ENCODE measurements around the gene BCL11A. TPM values are rescaled to one million over a fixed set of nuclear protein-coding genes. Genes with fewer than 3 reads are reported as not detected.

BCL11A gene
- total RNA-seq, 1 donor from 2014 or later, result 68.1 TPM

DNA sequence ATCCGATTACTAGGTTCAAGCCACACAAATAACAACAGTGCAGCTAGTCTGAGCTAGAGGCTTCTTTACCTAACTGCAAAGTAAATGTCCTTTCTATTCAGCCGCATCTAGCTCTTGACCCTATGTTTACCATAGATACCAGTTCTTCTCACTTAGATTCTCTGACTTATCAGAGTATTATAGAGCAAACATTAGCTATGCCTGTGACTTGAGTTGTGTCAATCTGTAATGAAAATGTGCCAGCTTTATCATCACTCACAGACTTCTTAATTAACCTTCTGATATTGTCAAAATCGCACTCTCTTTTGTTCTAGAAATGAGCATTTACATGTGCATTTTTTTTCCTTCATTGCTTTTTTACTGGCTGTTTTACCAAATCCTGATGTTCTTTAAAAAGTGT is 79.9 kb downstream of the BCL11A start:
- FAIRE-seq, result no peak
- DNase-seq (ENCODE audit: low spot score in 2 of 2), result no peak

DNA sequence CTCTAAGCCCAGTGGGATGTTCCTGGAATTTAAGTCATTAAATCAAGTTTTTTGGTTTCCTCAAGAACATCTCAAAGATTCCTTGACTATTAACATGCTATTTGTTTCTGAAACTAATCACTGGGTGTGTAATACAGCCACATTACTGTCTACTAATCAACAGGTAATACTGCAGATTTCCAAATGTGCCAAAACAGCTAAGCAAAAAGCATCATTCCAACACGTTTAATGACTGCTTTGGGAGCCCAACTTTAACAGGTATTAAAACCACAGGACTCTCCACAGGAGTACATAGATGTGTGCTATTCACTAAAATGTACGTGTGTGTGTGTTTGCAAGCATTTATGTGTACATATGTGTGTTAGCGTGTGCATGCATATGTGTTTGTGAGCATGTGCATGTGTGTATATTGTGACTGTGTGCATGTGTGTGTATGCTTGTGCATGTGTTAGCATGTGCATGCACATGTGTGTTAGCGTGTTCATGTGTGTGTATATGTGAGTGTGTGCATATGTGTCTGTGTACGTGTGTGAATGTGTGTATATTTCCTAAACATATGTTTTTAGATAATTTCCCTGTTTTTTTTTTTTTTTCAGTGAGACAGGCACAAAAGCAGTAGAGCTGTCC is 80.7 kb downstream of the BCL11A start:
- FAIRE-seq, result no peak
- no peak for DNase-seq (ENCODE audit: low spot score in 2 of 2)

DNA sequence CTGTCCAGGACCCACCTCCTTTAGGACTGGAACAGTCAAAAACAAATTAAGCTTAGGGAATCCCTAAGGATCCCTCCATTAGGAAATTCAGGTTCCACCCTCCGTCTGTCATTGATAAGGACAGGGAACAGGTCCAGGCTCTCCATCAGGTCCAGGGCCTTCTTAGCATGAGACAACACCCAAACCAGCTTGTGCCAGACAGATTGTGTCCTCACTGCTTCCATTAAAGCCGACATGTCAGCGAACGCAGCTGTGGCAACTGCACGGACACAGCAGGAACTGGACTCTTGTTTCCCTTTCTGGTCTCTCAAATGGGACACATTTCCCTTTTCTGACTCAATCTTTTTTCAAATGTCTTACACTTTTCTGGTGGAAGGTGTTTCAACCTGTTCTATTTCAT is 81.4 kb downstream of the BCL11A start:
- FAIRE-seq (no peak), DNase-seq (ENCODE audit: low spot score in 2 of 2) (no peak)

DNA sequence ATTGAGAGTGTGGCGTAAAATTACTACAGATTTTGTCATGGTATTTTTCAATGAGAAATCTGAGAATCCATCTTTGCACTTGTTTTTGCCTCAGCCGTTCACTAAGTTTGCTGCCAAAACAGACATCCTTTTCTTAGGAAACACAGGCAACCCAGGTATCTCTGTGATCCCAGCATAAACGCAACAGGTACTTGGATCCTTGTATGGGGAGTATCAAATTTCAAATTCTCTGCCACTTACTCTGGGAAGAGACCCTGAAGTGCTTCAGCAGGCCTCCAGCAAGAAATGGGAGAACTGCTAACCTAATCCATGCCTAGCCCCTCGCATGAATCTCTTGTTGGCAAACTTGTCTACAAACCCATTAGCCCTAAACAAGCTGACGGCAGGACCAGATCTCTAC is 83.1 kb downstream of the BCL11A start:
- FAIRE-seq (no peak), DNase-seq (ENCODE audit: low spot score in 2 of 2) (no peak)

DNA sequence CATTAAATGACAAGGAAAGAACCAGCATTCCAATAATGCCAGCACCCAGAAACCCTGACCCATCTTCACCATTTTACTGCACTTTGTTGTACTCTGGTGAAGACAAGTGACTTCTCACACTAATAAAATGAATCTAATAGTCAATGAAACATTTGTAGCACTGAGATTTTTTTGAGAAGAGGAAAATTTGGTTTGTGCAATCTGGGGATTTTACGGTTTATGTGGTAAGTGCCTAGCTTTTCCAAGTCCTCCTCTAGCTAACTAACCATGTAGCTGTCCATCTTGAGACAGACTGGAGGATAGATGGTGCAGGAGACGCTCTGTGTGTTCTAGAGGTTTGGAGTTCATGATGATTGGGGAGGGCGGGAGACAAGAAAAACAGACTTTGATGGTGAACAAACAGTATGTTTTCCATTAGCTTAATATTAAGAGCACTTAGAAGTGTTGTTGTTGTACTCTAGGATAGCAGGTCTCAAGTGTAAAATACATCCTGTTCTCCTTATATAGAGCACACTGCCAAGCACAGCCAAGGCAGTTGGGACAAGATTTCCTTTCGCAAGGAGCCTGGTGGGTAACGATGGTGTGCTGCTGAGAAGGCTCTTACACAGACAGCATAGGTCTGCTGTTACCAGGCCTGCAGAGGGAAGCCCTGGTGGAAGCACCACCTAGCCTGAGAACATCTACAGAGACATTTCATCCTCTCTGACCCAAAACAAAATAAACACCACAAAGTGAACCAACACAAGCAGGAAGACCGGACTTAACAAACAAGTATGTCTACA is 83.7 kb downstream of the BCL11A start:
- DNase-seq (ENCODE audit: low spot score in 2 of 2), result no peak
- FAIRE-seq, result no peak

DNA sequence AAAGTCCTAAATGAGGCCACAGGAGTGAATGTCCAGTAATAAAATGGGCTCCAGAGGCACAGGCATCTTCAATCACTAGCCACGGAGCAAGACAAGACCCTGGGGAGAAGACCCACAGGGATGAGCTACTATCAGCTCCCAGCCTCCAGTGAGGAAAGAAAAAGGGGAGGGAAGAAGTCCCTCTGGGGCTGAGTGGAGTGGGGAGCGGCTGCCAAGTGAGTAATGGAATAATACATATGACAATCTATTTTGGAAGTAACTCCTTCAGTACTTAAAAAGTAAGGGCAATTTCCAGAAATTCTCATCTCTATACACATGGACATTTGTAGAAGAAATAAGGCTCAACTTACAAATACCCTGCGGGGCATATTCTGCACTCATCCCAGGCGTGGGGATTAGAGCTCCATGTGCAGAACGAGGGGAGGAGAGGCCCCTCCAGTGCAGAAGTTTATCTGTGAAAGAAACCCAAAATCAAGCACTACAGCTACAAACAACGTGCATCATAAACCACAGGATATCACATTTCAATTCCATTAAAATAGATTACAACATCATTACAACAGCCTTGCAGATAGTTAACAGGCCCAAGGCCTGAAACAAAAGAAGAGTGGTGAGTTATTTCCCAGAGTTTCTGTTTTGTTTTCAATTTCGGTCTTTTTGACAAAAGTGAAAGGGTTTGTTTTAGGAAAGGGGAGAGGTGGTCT is 84.9 kb downstream of the BCL11A start:
- FAIRE-seq (no peak), DNase-seq (ENCODE audit: low spot score in 2 of 2) (no peak)

DNA sequence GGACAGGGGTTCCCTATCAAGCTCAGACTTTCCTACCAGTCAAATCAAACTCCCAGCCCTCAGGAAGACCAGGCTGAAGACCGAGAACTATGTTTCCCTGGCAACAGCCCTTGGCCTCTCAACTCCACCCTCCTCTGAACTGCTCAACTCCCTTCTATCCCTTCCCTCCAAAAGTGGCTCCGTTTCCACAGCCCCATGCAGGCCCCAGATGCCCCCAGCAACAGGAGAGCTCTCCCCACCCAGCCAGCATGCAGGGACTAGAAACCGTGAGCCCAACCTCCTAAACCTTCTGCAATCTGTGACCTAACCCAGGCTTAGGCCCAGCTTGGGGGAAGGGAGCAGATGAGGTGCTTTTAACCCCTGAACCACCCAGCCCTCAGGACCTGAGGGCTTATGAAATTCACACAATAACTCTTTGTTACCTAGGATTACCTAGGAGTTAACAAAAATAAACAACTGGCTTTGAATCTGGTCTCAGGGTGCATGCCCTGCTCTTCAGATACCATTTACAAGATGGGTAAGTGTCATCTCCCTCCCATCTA is 87.2 kb downstream of the BCL11A start:
- DNase-seq (ENCODE audit: low spot score in 2 of 2), result no peak
- FAIRE-seq, result no peak

DNA sequence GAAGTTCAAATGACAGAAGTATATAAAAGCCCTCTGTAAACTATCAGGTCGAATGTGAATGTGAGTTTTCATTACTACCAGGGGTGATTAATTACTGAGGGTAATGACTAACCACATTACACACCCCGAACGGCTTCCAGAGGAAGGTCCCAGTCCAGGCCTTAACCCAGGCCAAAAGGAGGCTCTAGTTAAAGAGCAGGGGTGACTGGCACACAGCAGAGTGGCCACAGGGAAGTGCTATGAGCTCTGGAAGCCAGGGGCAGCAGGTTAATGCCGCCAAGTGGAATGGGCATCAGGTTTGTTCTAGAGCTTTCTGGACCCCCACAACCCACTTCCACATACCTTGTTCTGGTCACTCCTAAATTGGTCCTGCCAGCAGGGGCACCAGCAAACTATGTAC is 87.7 kb downstream of the BCL11A start:
- FAIRE-seq, result no peak

DNA sequence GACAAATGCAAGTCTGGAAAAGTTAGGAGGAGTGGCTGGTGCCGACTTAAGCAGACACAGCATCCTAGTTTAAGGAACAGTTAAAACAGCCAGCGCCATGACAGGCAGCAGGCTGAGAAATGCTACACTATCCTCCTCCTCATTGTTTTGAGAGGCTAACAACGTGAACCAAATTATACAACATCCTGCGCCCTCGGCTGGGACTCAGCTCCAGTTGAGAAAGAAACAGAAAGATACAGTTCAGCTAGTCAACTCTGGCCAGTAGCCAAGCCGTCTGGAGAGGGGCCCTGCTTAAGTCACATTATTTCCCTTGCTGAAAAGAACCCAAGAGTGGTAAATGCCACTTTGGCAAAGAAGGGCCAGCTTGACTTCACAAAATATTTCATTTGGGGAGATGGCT is 90.2 kb downstream of the BCL11A start:
- DNase-seq (ENCODE audit: low spot score in 2 of 2) (peak; percentile 17 to 34), FAIRE-seq (no peak)

More for the DNA sequence above, 87.7 kb downstream of the BCL11A start:
- DNase-seq (ENCODE audit: low spot score in 2 of 2), result no peak

DNA sequence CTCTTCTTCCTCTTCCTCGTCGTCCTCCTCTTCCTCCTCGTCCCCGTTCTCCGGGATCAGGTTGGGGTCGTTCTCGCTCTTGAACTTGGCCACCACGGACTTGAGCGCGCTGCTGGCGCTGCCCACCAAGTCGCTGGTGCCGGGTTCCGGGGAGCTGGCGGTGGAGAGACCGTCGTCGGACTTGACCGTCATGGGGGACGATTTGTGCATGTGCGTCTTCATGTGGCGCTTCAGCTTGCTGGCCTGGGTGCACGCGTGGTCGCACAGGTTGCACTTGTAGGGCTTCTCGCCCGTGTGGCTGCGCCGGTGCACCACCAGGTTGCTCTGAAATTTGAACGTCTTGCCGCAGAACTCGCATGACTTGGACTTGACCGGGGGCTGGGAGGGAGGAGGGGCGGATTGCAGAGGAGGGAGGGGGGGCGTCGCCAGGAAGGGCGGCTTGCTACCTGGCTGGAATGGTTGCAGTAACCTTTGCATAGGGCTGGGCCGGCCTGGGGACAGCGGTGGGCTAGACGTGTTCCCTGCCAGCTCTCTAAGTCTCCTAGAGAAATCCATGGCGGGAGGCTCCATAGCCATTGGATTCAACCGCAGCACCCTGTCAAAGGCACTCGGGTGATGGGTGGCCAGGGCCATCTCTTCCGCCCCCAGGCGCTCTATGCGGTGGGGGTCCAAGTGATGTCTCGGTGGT is 91.9 kb downstream of the BCL11A start:
- FAIRE-seq (no peak), DNase-seq (ENCODE audit: low spot score in 2 of 2) (no peak)

DNA sequence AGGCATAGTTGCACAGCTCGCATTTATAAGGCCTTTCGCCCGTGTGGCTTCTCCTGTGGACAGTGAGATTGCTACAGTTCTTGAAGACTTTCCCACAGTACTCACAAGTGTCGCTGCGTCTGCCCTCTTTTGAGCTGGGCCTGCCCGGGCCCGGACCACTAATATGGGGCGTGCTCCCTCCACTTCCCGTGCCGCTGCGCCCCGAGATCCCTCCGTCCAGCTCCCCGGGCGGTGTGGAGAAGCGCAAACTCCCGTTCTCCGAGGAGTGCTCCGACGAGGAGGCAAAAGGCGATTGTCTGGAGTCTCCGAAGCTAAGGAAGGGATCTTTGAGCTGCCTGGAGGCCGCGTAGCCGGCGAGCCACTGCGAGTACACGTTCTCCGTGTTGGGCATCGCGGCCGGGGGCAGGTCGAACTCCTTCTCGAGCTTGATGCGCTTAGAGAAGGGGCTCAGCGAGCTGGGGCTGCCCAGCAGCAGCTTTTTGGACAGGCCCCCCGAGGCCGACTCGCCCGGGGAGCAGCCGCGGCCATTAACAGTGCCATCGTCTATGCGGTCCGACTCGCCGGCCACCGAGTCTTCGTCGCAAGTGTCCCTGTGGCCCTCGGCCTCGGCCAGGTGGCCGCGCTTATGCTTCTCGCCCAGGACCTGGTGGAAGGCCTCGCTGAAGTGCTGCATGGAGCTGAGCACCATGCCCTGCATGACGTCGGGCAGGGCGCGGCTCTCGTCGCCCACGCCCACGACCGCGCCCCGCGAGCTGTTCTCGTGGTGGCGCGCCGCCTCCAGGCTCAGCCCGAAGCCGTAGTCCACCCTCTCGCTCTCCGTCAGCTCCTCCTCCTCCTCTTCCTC is 92.7 kb downstream of the BCL11A start:
- DNase-seq (ENCODE audit: low spot score in 2 of 2), result no peak
- no peak for FAIRE-seq

DNA sequence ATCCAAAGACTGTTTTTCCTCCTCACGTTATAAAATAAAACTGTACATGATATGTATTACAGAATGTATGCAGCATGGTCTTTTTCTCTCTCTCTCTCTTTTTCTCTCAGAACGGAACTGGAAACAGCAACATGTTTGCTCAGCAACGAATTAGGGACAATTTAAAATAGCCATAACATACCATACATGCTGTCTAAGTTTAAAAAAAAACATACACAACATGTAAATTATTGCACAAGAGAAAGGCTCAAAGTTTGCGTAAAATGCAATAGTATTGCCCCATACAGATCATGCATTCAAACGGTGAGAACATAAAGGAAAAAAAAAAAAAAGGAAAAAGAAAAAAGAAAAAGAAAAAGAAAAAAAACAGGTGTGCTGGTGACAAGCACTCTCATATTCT is 93.6 kb downstream of the BCL11A start:
- no peak for DNase-seq (ENCODE audit: low spot score in 2 of 2)

DNA sequence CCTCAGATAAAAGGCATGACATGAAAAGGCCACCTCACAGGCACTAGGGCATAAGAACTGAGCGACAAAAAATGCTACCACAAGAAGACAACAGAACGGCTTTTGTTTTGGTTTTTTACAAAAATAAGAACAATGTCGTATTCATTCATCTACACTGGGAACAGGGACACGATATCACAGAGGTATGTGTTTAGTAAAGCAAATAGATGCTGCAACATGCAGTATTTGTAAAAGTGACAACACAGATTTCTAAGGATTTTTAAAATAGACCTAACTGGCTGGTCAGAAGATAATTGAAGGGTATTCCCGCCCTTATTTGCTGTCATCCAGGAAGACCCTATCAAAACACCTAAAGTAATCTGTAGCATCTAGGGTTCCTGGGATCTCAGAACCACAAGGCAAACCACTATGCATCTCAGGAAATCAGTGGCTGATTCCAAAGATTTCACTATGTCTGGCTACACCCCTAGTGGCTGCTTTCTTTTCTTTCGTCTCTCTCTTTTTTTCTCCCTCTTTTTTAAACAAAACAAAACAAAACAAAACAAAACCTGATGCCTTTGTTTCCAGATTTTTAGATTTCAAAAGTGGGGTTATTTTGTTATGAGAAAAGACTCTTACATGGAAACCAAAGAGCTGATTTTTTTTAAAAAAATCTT is 97.2 kb downstream of the BCL11A start:
- FAIRE-seq, result no peak
- no peak for DNase-seq (ENCODE audit: low spot score in 2 of 2)

More for the DNA sequence above, 93.6 kb downstream of the BCL11A start:
- FAIRE-seq, result no peak

DNA sequence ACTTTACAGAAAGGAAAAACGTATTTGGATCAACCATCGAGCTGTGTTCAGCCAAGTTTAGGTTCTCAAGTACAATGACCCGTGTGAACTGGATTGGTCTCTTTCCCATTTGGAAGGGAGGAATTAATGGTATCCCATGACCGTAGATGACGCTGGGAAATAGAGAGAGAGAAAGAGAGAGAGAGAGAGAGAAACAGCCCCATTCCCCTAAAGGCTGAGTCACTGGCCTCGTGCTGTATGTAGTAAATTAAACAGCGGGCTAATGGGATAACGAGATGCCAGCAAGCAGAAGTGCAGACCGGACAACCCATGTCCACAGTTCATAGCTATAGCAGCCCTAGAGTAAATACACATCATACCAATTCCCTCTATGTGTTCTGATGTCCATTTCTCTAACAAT is 99.6 kb downstream of the BCL11A start:
- FAIRE-seq, result no peak
- no peak for DNase-seq (ENCODE audit: low spot score in 2 of 2)

DNA sequence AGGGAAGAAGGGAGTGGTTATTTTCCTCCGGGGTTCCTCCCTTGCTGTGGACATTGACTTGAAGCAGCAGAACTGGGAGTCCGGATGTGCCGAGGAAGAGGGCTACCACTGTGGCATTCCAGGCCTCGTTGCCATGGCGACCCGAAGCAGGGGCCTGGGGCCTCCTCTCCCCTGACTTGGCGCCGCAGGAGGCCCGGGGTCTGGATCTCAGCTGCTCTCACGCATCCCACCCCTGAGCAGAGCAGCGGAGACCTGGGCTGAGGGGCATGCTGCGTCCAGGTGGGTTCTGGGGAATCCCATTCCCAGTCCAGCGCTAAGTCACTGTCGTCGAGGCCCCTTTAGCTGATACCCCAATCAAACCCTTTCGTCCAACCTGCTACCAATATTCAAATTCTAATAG is 100.2 kb downstream of the BCL11A start:
- no peak for FAIRE-seq
- no peak for DNase-seq (ENCODE audit: low spot score in 2 of 2)

DNA sequence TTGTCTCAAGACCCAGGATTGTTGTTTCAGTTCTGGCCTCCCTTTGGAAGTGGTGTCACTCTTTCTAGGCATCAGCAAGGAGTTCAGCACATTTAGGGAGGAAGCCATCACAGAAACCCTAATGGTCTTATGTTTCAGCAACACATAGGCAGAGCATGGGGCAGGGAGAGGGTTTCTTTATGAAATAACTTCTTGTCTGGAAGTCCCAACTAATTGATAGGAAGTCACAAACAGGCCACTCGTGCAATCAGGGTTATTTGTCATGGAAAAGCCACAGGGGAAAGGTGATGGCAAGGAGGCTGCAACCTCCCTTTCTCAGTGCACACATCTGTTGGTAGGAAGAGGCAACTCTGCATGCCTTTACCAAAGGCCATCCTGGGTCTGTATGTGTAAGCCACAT is 103.0 kb downstream of the BCL11A start:
- FAIRE-seq, result no peak
- no peak for DNase-seq (ENCODE audit: low spot score in 2 of 2)

DNA sequence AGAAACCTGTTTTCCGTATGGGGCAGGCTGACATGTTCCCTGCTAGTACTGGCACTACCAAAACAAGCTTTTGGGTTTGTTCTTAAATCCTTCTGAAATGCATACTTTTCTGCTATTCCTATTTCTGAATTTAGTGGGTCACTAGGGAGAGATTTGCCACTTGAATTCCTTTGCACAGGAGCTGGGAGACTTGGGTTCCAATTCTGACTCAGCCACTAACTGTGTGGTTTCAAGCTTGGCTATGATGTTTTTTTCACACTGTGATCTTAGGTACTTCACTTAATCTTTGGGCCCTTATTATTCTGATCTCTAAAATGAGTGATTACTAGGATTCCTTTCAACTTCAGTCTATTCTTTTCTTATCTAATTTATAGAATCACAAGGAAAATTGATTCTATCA is 105.5 kb downstream of the BCL11A start:
- FAIRE-seq (no peak), DNase-seq (ENCODE audit: low spot score in 2 of 2) (no peak)

DNA sequence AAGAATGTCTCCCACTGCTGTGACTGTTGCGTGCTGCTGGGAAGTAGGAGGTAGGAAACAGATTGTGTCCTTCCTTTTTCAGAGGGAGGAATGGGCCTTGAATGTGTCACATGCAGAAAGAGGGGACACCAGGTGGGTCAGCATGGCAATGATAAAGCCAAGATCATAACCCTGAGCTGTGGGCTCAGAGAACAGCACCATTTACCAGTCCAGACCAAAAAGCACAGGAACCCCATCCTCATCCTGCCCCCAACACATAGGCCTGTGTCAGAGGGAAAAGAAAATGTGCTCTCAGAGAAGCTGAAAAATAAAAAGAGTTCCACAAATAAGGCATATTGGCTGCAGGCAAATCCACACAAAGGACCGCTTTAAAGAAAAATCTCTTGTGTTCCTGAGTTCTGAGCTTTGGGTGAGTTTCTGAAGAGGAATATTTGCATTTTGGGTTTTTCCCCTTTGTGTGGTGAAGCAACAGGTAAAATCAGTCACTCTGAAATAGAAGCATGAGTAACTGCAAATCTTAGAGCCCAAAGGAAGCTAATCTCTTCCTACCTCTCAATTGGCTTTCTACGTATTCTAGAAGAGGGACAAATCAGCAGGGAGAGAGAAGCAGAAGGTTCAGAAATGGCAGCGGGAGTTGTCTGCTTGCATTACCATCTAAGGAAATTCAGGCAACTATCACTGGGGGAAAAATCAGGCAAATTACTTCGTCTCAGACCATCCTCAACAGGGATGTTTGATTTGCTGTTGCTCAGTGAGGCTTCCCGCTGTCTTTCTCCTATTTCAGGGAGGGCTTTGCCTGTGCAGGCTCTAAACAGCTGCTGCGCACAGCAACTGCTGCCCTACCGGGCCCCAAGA is 106.8 kb downstream of the BCL11A start:
- FAIRE-seq (no peak), DNase-seq (ENCODE audit: low spot score in 2 of 2) (no peak)
